SJCRH30 (cell line): ENCODE data around the gene MAPK6. TPM values are rescaled to one million over a fixed set of nuclear protein-coding genes. Genes with fewer than 3 reads are reported as not detected.

ENCODE experiments used
- DNase-seq, 2 experiments: peaks; one replicate each; pipeline ENCODE4 v3.0.0-alpha.2; 2015 to 2020
- H3K27ac ChIP-seq: fragments of 250-450 bp; sonication (Bioruptor Pico); 2 replicates; pipeline ENCODE4 v1.5.1; 2020; ENCODE audit warnings: mild to moderate bottlenecking, moderate library complexity
- H3K27me3 ChIP-seq: fragments of 250-450 bp; sonication (Bioruptor Pico); 2 replicates; pipeline ENCODE4 v1.5.1; 2020; ENCODE audit warnings: mild to moderate bottlenecking, moderate library complexity
- H3K36me3 ChIP-seq: fragments of 250-450 bp; sonication (Bioruptor Pico); 2 replicates; pipeline ENCODE4 v1.5.1; 2020; ENCODE audit warnings: mild to moderate bottlenecking, moderate library complexity
- H3K4me1 ChIP-seq: fragments of 250-450 bp; sonication (Bioruptor Pico); 2 replicates; pipeline ENCODE4 v1.5.1; 2020; ENCODE audit warnings: mild to moderate bottlenecking, moderate library complexity
- H3K4me3 ChIP-seq: fragments of 250-450 bp; sonication (Bioruptor Pico); 2 replicates; pipeline ENCODE4 v1.5.1; 2020; ENCODE audit warnings: mild to moderate bottlenecking, moderate library complexity
- H3K9me3 ChIP-seq: fragments of 250-450 bp; sonication (Bioruptor Pico); replicated peaks from 2 replicates; pipeline ENCODE4 v1.5.1; 2020; ENCODE audit warnings: mild to moderate bottlenecking, moderate library complexity
- total RNA-seq: library from RNA; depleted of rRNA; stranded (reverse); fragments of >200 nt; shearing (Covaris generic); gene quantifications from 2 replicates; pipeline ENCODE4 v1.2.3, GENCODE V29; 2014; rRNA removed

Gene MAPK6
- total RNA-seq, 1 experiment from 2014 or later: 84.2 TPM

GRCh38 chr15:52107238-52107637 is 88.2 kb downstream of the MAPK6 start:
- no peaks in the 10 kb centered on the region for H3K9me3 ChIP-seq
- H3K4me3 ChIP-seq: no peak overlapping the region
- peaks cover 29% of the 10 kb centered on the region for H3K4me1 ChIP-seq
- no peak for DNase-seq
- no peaks in the 10 kb centered on the region for H3K27me3 ChIP-seq
- no peaks in the 10 kb centered on the region for H3K36me3 ChIP-seq
- no peak overlapping the region for H3K27ac ChIP-seq

DNA sequence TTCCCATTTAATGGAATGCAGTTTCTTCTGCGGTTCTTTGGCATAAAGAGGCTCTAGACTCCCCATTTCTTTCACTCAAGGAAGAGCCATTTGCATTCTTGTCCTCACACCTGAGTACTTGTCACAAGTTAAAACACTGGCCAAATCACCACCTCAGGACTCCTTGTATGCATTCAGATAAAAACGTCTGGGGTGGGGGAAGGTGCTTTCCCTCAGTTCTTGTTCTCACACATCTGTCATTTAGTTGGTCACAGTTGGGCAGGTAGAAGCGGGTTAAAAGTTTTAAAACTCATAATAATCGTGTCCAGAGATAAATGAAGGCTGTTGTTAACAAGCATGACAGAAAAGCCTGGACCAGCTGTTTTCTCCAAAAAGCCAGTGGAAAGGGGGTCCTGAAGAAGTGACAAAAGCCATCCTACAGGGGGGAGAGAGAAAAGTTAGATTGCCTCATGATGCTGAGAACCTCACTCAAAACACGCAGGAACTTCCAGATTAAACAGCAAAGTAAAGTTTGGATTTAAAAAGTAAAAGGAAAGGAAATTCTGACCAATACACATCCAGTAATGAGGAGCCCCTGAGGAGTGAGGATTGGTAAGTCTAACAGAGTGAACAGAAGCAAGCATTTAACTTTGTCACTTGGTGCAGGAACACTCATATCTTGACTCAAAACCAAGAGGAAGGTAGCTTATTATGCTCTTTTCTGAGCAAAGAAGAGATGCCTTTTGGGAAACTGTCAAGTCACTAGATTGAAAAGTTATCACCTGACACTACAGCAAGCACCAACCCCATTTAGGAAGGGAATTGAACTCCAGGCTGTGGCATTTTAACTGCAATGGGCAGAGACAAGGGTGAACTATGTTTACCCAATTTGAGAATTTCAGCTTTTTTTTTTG is 90.8 kb downstream of the MAPK6 start:
- Histone ChIP-seq H3K9me3 (no peaks in the 10 kb centered on the region), H3K4me3 (no peak overlapping the region), H3K4me1 (peaks cover 38% of the 10 kb centered on the region), H3K36me3 (no peaks in the 10 kb centered on the region), H3K27ac (peak overlapping the region; percentile 75), H3K27me3 (no peaks in the 10 kb centered on the region)
- DNase-seq: peak; percentile 46 to 74

DNA sequence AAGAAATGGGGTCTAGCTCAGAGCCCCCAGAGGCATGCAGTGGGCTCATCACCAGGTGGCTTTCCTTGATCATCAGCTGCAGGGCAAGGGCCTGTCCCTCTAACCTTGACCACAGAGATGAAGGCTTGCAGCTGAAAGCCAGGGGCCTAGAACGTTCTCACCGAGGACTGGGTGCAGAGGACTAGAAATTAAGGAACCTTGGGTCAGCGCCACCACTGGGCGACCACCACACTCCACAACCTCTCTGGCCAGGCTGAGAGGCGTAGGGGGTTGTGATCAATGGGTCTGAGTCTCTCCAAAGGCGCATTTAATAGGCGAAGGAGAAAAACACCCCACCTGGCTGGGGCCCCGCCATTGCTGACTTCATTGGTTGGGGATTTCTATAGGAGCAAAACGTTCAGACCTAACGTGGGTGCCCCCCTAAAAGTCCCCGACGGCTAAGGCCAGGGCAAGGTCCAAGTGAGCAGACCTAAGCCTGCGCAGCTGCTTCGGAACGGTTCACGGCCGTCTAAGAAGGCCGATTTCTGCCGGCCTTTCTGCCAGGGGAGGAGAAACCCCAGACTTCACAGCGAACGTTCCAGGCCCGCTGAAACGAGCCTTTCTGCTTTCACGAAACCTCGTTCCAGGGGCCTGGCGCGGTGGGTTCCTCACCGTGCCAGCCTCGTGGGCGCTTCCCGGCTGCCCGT is 92.6 kb downstream of the MAPK6 start:
- H3K4me1 ChIP-seq: peaks cover 56% of the 10 kb centered on the region
- H3K36me3 ChIP-seq: no peaks in the 10 kb centered on the region
- DNase-seq: no peak
- H3K27me3 ChIP-seq: no peaks in the 10 kb centered on the region
- no peak overlapping the region for H3K4me3 ChIP-seq
- H3K9me3 ChIP-seq: no peaks in the 10 kb centered on the region
- no peak overlapping the region for H3K27ac ChIP-seq

DNA sequence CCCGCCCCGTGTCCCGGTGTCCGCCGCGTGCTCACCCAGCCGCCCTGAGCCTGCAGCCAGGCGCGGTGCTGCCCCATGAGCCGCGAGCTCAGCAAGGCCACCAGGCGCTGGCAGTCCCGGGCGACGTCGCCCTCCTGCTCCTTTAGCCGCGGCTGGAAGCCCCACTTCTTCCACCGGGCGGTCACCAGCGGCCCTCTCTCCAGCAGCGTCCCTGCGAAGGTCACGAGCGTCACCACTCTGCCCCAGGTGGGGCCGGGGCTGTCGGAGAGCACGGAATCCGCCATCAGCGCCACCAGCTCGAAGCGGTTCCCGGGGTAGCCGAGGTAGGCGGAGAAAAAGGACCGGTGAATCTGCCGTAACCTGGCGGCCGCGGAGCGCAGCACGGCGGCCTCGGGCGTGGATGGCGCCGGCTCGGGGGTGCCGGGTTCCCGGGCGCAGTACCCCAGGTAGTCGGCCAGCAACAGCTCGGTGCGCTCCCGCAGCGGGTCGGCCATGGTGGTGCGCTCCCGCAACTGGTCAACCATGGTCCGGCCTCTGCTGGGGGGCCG is 93.3 kb downstream of the MAPK6 start:
- Histone ChIP-seq H3K4me1 (peaks cover 62% of the 10 kb centered on the region), H3K27ac (no peak overlapping the region), H3K9me3 (no peaks in the 10 kb centered on the region), H3K4me3 (no peak overlapping the region), H3K36me3 (no peaks in the 10 kb centered on the region), H3K27me3 (no peaks in the 10 kb centered on the region)
- DNase-seq: no peak

GRCh38 chr15:52113235-52113634 is 94.2 kb downstream of the MAPK6 start:
- Histone ChIP-seq H3K36me3 (no peaks in the 10 kb centered on the region), H3K27me3 (no peaks in the 10 kb centered on the region), H3K9me3 (no peaks in the 10 kb centered on the region), H3K4me1 (peaks cover 72% of the 10 kb centered on the region), H3K4me3 (no peak overlapping the region), H3K27ac (peak overlapping the region; percentile 95)
- DNase-seq: peak; percentile 85 to 90

DNA sequence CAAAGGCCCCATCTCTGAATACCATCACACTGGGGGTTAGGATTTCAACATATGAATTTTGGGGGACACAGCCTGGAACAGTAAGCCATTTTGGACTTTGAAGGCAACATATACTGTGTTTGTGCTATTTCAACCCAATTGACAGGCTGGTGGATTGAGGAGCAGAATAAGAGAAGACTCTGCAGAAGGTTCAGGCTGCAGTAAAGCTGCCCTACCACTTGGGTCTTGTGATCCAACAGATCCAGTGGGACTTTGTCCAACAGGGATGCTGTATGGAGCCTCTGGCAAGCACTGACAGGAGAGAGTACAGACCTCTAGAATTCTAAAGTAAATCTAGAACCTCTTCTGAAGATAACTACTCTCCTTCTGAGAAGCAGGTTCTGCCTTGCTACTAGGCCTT is 94.7 kb downstream of the MAPK6 start:
- peak overlapping the region; percentile 95 for H3K27ac ChIP-seq
- DNase-seq: peak; percentile 22 to 51
- H3K9me3 ChIP-seq: no peaks in the 10 kb centered on the region
- H3K4me1 ChIP-seq: peaks cover 71% of the 10 kb centered on the region
- H3K36me3 ChIP-seq: no peaks in the 10 kb centered on the region
- no peak overlapping the region for H3K4me3 ChIP-seq
- no peaks in the 10 kb centered on the region for H3K27me3 ChIP-seq

DNA sequence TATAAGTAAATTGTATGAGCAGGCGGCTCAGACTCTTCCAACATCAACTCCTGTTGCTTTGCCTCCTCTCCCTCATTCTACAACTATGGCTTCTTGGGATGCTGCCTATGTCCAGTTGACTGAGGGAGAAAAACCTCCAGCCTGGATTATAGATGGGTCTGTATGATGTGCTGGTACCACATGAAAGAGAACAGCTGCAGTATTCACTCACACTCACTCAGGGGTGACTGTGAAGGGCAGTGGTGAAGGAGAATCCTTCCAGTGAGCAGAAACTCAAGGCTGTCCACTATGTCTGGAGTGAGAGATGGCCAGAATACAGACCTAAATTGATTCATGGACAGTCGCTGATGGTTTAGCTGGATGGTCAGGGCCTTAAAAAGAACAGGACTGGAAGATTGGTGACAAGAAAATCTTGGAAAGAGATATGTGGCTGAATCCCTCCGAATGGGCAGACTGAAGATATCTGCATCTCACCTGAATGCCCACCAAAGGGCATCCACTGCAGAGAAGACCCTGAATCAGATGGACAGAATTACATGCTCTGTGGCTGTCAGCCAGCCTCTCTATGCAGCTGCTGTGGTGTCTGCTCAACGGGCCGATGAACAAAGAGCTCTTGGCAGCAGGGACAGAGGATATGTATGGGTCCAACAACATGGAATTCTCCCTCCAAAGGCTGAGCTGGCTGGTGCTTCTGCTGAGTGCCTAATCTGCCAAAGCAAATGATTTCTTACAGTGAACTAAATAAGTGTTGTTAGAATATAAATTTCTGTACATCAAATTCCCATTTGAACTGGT is 95.4 kb downstream of the MAPK6 start:
- Histone ChIP-seq H3K4me3 (no peak overlapping the region), H3K27ac (peak overlapping the region; percentile 95), H3K36me3 (no peaks in the 10 kb centered on the region), H3K4me1 (peaks cover 66% of the 10 kb centered on the region), H3K9me3 (no peaks in the 10 kb centered on the region), H3K27me3 (no peaks in the 10 kb centered on the region)
- DNase-seq: peak; percentile 86 to 90

GRCh38 chr15:52115598-52116427 is 96.8 kb downstream of the MAPK6 start:
- DNase-seq: peak; percentile 60 to 80
- H3K4me1 ChIP-seq: peaks cover 56% of the 10 kb centered on the region
- no peaks in the 10 kb centered on the region for H3K36me3 ChIP-seq
- H3K9me3 ChIP-seq: no peaks in the 10 kb centered on the region
- no peak overlapping the region for H3K4me3 ChIP-seq
- peak overlapping the region; percentile 95 for H3K27ac ChIP-seq
- no peaks in the 10 kb centered on the region for H3K27me3 ChIP-seq

Other genes with a start within 250 kb of the MAPK6 start
- 31.2 and 33.1 TPM in 2 replicates for gene TMOD3, start 189.6 kb upstream of the MAPK6 start, total RNA-seq
- gene LEO1, start 47.4 kb upstream of the MAPK6 start, total RNA-seq: 61.7 and 65.3 TPM in 2 replicates
- gene BCL2L10, start 93.6 kb downstream of the MAPK6 start, total RNA-seq: 0.38 and 0.51 TPM in 2 replicates
- gene GNB5, start 172.2 kb downstream of the MAPK6 start, total RNA-seq: 38.3 and 38.9 TPM in 2 replicates